GM19351 (cell line): ENCODE results near the gene SPATS2.

Source experiments
- ATAC-seq: cut with Tn5 transposase; IDR thresholded peaks from one replicate; pipeline ENCODE4 v1.9.1; 2021; ENCODE audit warnings: mild to moderate bottlenecking, moderate library complexity; ENCODE audit not compliant: unreplicated experiment

Gene SPATS2

GRCh38 chr12:49461221-49461620 is 94.0 kb downstream of the SPATS2 start:
- ATAC-seq = no peak

- ATAC-seq = no peak
Measured at GRCh38 chr12:49462083-49462744, 95.0 kb downstream of the SPATS2 start.

GRCh38 chr12:49465132-49465531 is 97.9 kb downstream of the SPATS2 start:
- ATAC-seq = no peak

DNA sequence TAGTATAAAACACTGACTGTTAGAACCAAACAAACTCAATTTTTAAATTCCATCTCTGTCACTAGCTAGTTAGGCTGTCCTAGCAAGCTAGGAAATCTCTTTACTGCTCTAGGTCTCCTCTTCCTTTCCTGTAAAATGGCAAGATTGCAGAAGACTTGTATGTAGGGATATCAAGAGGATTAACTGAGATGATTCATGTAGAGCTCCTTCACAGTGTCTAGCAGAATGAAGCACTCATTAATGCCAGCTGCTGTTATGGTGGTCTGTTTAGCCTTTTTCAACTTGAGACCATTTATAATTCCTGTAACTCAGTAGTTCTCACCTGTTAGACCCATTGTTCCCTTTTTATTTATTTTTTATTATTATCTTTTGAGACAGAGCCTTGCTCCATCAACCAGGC is 103.7 kb downstream of the SPATS2 start:
- no peak for ATAC-seq

GRCh38 chr12:49471557-49471956 is 104.3 kb downstream of the SPATS2 start:
- ATAC-seq = no peak

- no peak for ATAC-seq
Measured at GRCh38 chr12:49476091-49476490, 108.8 kb downstream of the SPATS2 start.

DNA sequence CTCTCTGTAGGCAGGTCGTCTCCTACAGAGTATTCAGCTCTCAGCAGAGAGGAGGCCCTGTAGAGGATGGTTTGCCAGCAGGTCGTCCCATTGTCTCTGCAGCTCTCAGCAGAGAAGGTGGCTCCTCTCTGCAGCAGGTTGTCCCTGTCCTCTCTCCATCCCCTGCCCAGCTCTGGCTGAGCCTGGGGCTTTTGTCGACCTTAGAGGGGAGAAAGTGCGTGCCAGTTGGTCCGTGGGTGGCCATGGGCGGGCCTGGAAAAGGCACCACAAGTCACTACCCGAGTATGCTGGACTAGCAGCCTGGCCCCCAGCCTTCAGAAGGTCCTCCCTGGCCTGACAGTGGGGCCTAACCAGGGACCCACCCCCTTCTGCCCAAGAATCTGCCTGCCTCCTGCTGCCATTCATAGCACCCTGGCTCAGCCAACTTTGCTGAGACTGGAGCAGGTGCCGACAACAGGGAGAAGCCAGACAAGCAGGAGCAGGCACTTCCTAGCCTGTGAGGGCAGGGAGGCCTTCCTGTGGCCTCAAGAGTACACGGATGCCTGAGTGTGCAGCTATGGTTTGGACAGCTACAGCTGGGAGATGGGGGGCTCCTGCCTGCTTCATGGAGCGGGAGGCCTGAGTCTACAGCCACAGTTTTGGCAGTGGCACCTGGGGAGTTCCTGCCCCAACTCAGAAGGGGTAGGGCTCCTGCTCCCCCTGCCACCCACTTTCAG is 111.8 kb downstream of the SPATS2 start:
- ATAC-seq = no peak

DNA sequence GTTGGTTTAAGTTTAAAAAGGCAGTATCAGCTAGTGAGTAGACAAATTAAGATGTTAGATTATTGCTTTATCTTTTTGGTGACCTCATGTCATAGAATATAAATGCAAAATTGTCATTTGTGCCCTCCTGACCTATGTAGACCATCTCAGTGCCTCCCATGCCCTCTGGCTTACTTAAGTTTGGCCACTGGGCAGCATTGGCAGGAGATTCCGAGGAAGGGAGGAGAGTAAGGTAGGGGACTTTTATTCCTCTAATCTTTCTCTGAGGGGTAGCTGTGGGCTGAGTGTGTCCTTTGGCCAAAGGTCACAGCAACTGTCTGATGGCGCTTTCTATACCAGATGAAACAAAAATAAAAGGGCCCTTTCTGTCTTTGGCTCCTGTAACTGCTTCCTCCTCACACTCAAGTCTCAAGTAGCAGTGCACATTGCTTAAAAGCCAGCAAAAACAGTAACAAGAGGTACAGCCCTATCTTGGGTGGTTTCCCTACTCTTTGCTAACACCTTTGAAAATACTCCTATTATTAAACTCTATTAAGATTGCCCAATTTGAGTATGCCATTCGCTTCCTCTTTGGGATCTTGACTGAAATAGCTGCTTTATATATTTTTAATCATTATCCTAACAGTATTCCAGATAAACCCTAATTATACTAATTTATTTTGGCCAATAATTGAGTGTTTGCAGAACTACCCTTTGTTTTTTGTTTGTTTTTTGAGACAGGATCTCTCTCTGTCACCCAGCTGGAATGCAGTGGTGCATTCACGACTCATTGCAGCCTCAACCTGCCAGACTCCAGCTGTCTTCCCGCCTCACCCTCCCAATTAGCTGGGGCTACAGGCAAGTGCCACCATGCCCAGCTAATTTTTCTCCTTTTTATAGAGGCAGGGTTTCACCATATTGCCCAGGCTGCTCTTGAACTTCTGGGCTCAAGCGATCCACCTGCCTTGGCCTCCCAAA is 115.1 kb downstream of the SPATS2 start:
- ATAC-seq = no peak

- ATAC-seq = no peak
Measured at GRCh38 chr12:49483619-49484018, 116.4 kb downstream of the SPATS2 start.

GRCh38 chr12:49487605-49488004 is 120.3 kb downstream of the SPATS2 start:
- ATAC-seq = no peak

- ATAC-seq = no peak
Measured at GRCh38 chr12:49489154-49489553, 121.9 kb downstream of the SPATS2 start.

DNA sequence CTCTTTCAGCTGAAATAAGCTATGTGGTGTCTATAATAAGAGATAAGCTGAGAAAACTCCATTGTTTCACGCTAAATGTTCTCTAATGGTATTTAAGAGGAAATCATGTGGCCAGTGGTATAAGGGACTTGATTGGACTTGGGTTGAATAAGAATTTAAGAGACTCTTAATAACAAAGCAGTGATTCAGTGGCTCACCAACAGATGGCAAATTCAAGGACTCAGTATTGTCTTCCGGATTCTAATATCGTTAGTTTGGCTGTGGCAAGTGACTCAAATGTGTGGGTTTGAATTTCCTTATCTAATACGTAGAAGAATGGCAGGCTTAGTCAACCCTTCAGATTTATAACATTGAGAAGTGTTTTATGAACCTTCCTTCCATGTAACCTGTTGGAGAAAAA is 122.5 kb downstream of the SPATS2 start:
- no peak for ATAC-seq

GRCh38 chr12:49491823-49492222 is 124.6 kb downstream of the SPATS2 start:
- no peak for ATAC-seq

- ATAC-seq = no peak
Measured at GRCh38 chr12:49493900-49494299, 126.6 kb downstream of the SPATS2 start.

- no peak for ATAC-seq
Measured at GRCh38 chr12:49496417-49497360, 129.4 kb downstream of the SPATS2 start.

DNA sequence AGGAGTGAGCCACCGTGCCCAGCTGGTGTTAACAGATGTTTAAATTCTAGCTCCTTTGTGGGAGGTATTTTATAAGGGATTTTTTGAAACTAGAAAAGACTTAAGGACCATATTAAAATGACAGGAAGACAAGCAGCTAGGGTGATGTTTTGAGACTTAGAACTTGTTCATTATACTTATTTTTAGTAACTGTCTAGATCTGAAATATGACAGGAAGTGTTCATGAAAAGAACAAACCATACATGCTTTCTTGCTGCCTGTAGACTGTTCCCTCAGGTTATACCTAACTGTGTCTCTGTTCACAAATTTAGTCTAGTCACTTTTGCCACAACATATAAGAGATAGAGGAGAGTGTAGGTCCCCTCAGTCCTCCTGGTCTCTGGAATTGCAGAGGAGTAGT is 134.6 kb downstream of the SPATS2 start:
- ATAC-seq = no peak

GRCh38 chr12:49502590-49502989 is 135.3 kb downstream of the SPATS2 start:
- ATAC-seq = no peak

DNA sequence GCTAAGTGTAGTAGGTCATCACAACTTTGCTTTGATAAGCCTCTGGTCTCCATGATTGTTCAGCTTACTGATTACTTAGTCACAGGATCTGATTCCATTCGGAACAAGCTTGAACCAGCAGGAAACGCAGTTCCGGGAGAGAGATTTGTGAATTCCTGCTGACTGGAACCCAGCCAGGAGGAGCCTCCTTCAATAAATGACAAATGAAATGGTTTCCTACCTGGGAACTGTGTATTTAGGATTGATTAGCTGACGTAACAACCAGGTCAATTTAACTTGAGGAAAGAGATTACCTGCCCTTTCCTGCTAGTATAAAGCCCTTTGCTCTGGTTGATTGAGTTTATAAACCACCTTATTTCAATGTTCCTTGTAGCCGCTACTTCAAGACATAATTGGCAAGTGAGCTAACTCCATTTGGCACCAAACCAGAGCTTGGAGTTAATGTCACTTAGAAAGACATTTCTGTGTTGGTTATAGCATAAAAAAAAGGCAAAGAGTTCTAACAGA is 136.5 kb downstream of the SPATS2 start:
- no peak for ATAC-seq

- no peak for ATAC-seq
Measured at GRCh38 chr12:49505672-49506071, 138.4 kb downstream of the SPATS2 start.

DNA sequence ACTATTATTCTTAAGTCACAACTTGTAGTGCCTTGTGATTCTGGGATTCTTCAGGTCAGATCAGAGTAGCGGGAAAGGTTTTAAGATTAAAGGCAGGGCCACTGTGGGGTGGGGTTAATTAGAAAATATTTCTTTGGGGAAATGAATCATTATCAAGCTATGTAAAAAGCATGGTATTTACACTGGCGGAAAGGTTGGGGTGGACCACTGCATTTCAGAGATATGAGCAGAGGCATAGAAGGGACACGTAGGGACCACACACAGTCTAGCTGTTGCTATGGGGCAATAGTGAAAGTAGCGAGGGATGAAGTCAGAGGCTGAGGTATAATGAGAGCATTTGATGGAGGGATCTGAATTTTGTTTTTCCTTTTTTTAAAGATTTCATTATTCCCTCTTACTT is 139.9 kb downstream of the SPATS2 start:
- no peak for ATAC-seq
